ENCODE measurements around the gene TTC7B.

Gene TTC7B

DNA sequence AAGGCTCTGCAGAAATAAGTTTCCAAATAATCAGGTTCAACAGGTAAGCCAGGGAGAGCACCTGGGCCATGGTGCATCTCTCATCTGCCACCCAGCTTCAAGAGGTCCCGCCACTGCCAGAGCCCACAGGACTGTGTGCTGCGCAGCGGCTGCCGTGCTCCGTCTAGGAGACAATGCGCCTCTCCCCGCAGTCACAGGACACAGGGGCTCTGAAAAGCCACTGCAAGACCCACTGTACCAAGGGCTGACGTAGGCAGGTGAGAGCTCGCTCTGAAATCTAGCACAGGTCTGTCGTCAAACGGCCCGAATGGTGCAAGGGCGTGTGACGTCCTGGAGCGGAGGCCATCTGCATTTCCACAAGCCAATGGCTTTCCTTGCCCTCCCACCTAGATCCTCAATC lies 218.3 kb downstream of the TTC7B start:
- DNase-seq (ENCODE audit: low read depth, low spot score) = no peak
- POLR2A ChIA-PET = no interaction called here
- H3K4me3 ChIP-seq (ENCODE audit: low read depth, low read length) = no peak overlapping the region
- TF ChIP-seq, protein P1, sequence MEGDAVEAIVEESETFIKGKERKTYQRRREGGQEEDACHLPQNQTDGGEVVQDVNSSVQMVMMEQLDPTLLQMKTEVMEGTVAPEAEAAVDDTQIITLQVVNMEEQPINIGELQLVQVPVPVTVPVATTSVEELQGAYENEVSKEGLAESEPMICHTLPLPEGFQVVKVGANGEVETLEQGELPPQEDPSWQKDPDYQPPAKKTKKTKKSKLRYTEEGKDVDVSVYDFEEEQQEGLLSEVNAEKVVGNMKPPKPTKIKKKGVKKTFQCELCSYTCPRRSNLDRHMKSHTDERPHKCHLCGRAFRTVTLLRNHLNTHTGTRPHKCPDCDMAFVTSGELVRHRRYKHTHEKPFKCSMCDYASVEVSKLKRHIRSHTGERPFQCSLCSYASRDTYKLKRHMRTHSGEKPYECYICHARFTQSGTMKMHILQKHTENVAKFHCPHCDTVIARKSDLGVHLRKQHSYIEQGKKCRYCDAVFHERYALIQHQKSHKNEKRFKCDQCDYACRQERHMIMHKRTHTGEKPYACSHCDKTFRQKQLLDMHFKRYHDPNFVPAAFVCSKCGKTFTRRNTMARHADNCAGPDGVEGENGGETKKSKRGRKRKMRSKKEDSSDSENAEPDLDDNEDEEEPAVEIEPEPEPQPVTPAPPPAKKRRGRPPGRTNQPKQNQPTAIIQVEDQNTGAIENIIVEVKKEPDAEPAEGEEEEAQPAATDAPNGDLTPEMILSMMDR (IDR thresholded peaks at IDR 0.05; ENCODE audit: insufficient read depth, low read length, missing control alignments) = no peak
- CTCF ChIA-PET = no interaction called here

DNA sequence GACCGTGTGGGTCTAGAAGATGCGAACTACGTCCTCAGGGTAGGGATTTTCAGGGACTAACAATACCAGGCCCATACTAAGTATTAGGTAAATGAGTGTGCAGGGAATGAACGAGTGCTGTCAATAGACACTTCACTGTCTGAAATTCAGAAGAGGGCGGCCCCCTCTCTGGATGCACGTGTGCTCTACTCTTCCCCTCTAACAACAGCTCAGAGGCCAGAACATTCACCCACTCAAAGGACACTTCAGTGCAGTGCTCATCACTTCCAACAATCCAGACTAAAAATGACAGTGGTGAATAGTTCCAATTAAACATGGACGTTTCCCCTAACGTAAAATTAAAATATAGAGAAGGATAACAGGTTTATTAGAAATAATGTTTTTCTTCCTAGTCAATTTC lies 219.5 kb downstream of the TTC7B start:
- no peak for DNase-seq (ENCODE audit: low read depth, low spot score)
- TF ChIP-seq, protein P1 (IDR thresholded peaks at IDR 0.05; ENCODE audit: insufficient read depth, low read length, missing control alignments) = no peak
- H3K4me3 ChIP-seq (ENCODE audit: low read depth, low read length) = no peak overlapping the region
- ChIA-PET POLR2A (no interaction called here), CTCF (interaction anchor here (1.8 kb wide), 1 partner anchor 9 kb away, joined by 5 read pairs; no protein-coding TSS in a partner anchor)

DNA sequence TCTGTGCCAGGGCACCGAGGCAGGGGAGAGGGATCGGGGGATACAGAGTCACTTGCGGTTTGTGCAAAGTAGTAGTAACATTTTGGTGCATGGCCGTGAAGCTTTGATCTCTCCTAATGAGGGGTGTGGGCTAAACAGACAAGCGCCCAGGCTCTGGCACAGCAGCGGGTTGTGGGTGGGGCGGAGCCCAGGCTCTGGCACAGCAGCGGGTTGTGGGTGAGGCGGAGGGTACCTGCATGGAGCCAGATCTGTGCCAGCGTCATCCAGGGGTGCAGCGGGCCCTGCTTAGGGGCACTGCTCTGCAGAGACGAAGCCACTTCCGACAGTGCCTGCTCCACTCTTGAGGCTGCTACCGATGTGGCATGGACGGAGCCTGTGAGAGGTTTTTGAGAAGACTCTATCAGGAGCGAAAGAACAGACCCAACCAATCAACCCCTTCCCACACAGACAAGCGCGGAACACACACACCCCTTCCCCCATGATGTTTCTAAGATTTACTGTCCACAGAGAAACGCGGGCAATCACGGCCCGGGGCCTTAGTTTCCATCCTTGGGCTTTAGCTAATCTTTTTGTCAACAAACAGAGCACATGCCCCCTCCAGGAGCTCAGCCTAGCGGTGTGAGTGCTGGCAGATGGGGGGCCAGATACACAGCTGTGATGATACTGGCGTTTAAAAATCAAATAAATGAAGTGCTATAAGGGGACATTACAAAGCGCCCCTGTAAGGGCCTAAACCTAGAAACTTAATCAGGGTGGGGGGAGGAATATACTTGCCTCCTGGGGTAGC lies 222.8 kb downstream of the TTC7B start:
- H3K4me3 ChIP-seq (ENCODE audit: low read depth, low read length) = no peak overlapping the region
- ChIA-PET POLR2A (no interaction called here), CTCF (no interaction called here)
- DNase-seq (ENCODE audit: low read depth, low spot score) = no peak
- TF ChIP-seq, protein P1 (IDR thresholded peaks at IDR 0.05; ENCODE audit: insufficient read depth, low read length, missing control alignments) = no peak

DNA sequence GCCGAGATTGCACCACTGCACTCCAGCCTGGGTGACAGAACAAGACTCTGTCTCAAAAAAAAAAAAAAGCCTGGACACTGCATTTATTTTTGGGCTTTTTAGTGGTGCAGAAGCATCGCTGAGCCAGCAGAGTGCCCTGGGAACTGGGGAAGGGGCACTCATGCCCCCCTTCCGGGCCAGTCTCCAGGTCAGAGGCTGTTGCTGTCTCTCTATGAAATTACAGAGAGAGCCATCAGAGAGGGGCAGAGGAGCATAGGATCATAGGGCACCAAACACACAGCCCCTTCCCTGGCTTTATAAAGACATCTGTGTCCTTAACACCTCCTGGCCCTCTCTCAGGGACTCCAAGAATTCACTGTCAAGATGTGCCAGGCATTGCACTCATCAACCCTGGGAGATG lies 223.6 kb downstream of the TTC7B start:
- CTCF ChIA-PET = no interaction called here
- TF ChIP-seq, protein P1 (IDR thresholded peaks at IDR 0.05; ENCODE audit: insufficient read depth, low read length, missing control alignments) = no peak
- POLR2A ChIA-PET = no interaction called here
- H3K4me3 ChIP-seq (ENCODE audit: low read depth, low read length) = no peak overlapping the region
- no peak for DNase-seq (ENCODE audit: low read depth, low spot score)

GRCh38 chr14:90587918-90588317 lies 228.3 kb downstream of the TTC7B start:
- no peak for DNase-seq (ENCODE audit: low read depth, low spot score)
- CTCF ChIA-PET = interaction anchor here (1.2 kb wide), 2 partner anchors 8 to 14 kb away, joined by 3 to 5 read pairs; no protein-coding TSS in a partner anchor
- no peak overlapping the region for H3K4me3 ChIP-seq (ENCODE audit: low read depth, low read length)
- POLR2A ChIA-PET = no interaction called here
- TF ChIP-seq, protein P1 (IDR thresholded peaks at IDR 0.05; ENCODE audit: insufficient read depth, low read length, missing control alignments) = no peak

- POLR2A ChIA-PET = no interaction called here
- DNase-seq (ENCODE audit: low read depth, low spot score) = no peak
- CTCF ChIA-PET = interaction anchor here (1.2 kb wide), 1 partner anchor 9 kb away, joined by 5 read pairs; no protein-coding TSS in a partner anchor
- TF ChIP-seq, protein P1 (IDR thresholded peaks at IDR 0.05; ENCODE audit: insufficient read depth, low read length, missing control alignments) = no peak
- H3K4me3 ChIP-seq (ENCODE audit: low read depth, low read length) = no peak overlapping the region
These were observed 228.8 kb downstream of the TTC7B start for GRCh38 chr14:90587252-90587910.
